Activated naive CD4-positive, alpha-beta T cell treated with anti-CD3 and anti-CD28 coated beads, Interleukin-2, amount 50 U/mL, for 24 hours (primary cell): Measurements from ENCODE around the gene TNFRSF14.
"Not testable (repeated sequence)": the region's sequence is repeated elsewhere in the genome, so short reads cannot be mapped to it uniquely, and the experiment has no call there.

Source experiments
- H3K27ac Mint-ChIP-seq: one replicate; pipeline ENCODE4 v1.8.0; 2021; ENCODE audit warnings: mild to moderate bottlenecking, mixed read lengths
- H3K27me3 Mint-ChIP-seq: one replicate; pipeline ENCODE4 v1.8.0; 2021; ENCODE audit warnings: mixed read lengths
- H3K36me3 Mint-ChIP-seq: one replicate; pipeline ENCODE4 v1.8.0; 2021; ENCODE audit warnings: mixed read lengths
- H3K4me1 Mint-ChIP-seq: one replicate; pipeline ENCODE4 v1.8.0; 2021; ENCODE audit warnings: mixed read lengths
- H3K4me3 Mint-ChIP-seq: one replicate; pipeline ENCODE4 v1.8.0; 2021; ENCODE audit warnings: mild to moderate bottlenecking, mixed read lengths
- H3K9me3 Mint-ChIP-seq: one replicate; pipeline ENCODE4 v1.8.0; 2021; ENCODE audit warnings: mixed read lengths

The TNFRSF14 gene

GRCh38 chr1:2542246-2542915 lies 13.8 kb upstream of the TNFRSF14 start:
- no peak overlapping the region for H3K27ac Mint-ChIP-seq
- no peaks in the 10 kb centered on the region for H3K27me3 Mint-ChIP-seq
- H3K4me3 Mint-ChIP-seq, result no peak overlapping the region
- H3K36me3 Mint-ChIP-seq, result no peaks in the 10 kb centered on the region
- H3K9me3 Mint-ChIP-seq, result no peaks in the 10 kb centered on the region
- peaks cover 19% of the 10 kb centered on the region for H3K4me1 Mint-ChIP-seq

GRCh38 chr1:2543543-2544092 lies 12.6 kb upstream of the TNFRSF14 start:
- H3K27ac Mint-ChIP-seq, result no peak overlapping the region
- H3K4me3 Mint-ChIP-seq, result no peak overlapping the region
- H3K9me3 Mint-ChIP-seq, result no peaks in the 10 kb centered on the region
- peaks cover 21% of the 10 kb centered on the region for H3K4me1 Mint-ChIP-seq
- no peaks in the 10 kb centered on the region for H3K27me3 Mint-ChIP-seq
- no peaks in the 10 kb centered on the region for H3K36me3 Mint-ChIP-seq

GRCh38 chr1:2544093-2544874 lies 11.9 kb upstream of the TNFRSF14 start:
- Mint-ChIP-seq H3K27me3 (no peaks in the 10 kb centered on the region), H3K4me1 (peaks cover 26% of the 10 kb centered on the region), H3K9me3 (no peaks in the 10 kb centered on the region), H3K36me3 (no peaks in the 10 kb centered on the region), H3K4me3 (no peak overlapping the region), H3K27ac (no peak overlapping the region)

GRCh38 chr1:2544875-2545640 lies 11.1 kb upstream of the TNFRSF14 start:
- no peaks in the 10 kb centered on the region for H3K36me3 Mint-ChIP-seq
- no peak overlapping the region for H3K4me3 Mint-ChIP-seq
- peaks cover 26% of the 10 kb centered on the region for H3K4me1 Mint-ChIP-seq
- H3K27ac Mint-ChIP-seq, result no peak overlapping the region
- no peaks in the 10 kb centered on the region for H3K27me3 Mint-ChIP-seq
- H3K9me3 Mint-ChIP-seq, result no peaks in the 10 kb centered on the region

- H3K4me1 Mint-ChIP-seq, result peaks cover 26% of the 10 kb centered on the region
- H3K9me3 Mint-ChIP-seq, result no peaks in the 10 kb centered on the region
- no peak overlapping the region for H3K27ac Mint-ChIP-seq
- H3K36me3 Mint-ChIP-seq, result no peaks in the 10 kb centered on the region
- H3K4me3 Mint-ChIP-seq, result peak overlapping the region; percentile 84
- no peaks in the 10 kb centered on the region for H3K27me3 Mint-ChIP-seq
Observed at GRCh38 chr1:2545754-2546514, 10.2 kb upstream of the TNFRSF14 start.

- Mint-ChIP-seq H3K27me3 (no peaks in the 10 kb centered on the region), H3K4me3 (peak overlapping the region; percentile 84), H3K4me1 (peaks cover 19% of the 10 kb centered on the region), H3K36me3 (no peaks in the 10 kb centered on the region), H3K9me3 (no peaks in the 10 kb centered on the region), H3K27ac (peak overlapping the region; percentile 85)
Observed at GRCh38 chr1:2546515-2547209, 9.5 kb upstream of the TNFRSF14 start.

- Mint-ChIP-seq H3K9me3 (no peaks in the 10 kb centered on the region), H3K36me3 (no peaks in the 10 kb centered on the region), H3K27me3 (no peaks in the 10 kb centered on the region), H3K4me3 (peak overlapping the region; percentile 84), H3K27ac (peak overlapping the region; percentile 77), H3K4me1 (peaks cover 13% of the 10 kb centered on the region)
Observed at GRCh38 chr1:2547210-2548067, 8.7 kb upstream of the TNFRSF14 start.

GRCh38 chr1:2548068-2548589 lies 8.0 kb upstream of the TNFRSF14 start:
- H3K9me3 Mint-ChIP-seq, result no peaks in the 10 kb centered on the region
- H3K27me3 Mint-ChIP-seq, result no peaks in the 10 kb centered on the region
- no peaks in the 10 kb centered on the region for H3K36me3 Mint-ChIP-seq
- H3K27ac Mint-ChIP-seq, result peak overlapping the region; percentile 95
- peak overlapping the region; percentile 84 for H3K4me3 Mint-ChIP-seq
- peaks cover 13% of the 10 kb centered on the region for H3K4me1 Mint-ChIP-seq

GRCh38 chr1:2549367-2550029 lies 6.7 kb upstream of the TNFRSF14 start:
- H3K36me3 Mint-ChIP-seq, H3K4me3 Mint-ChIP-seq, H3K27me3 Mint-ChIP-seq, H3K9me3 Mint-ChIP-seq: not testable (repeated sequence)
- Mint-ChIP-seq H3K27ac (peak overlapping the region; percentile 95), H3K4me1 (peaks cover 11% of the 10 kb centered on the region)

GRCh38 chr1:2550309-2550861 lies 5.8 kb upstream of the TNFRSF14 start:
- H3K4me1 Mint-ChIP-seq, result peaks cover 17% of the 10 kb centered on the region
- not testable (repeated sequence) for H3K4me3 Mint-ChIP-seq, H3K27ac Mint-ChIP-seq, H3K36me3 Mint-ChIP-seq, H3K9me3 Mint-ChIP-seq, H3K27me3 Mint-ChIP-seq

GRCh38 chr1:2551544-2551943 lies 4.6 kb upstream of the TNFRSF14 start:
- not testable (repeated sequence) for H3K9me3 Mint-ChIP-seq, H3K4me3 Mint-ChIP-seq, H3K36me3 Mint-ChIP-seq, H3K27me3 Mint-ChIP-seq
- H3K4me1 Mint-ChIP-seq, result peaks cover 24% of the 10 kb centered on the region
- peak overlapping the region; percentile 17 for H3K27ac Mint-ChIP-seq

- Mint-ChIP-seq H3K27me3 (no peaks in the 10 kb centered on the region), H3K9me3 (no peaks in the 10 kb centered on the region), H3K4me1 (peaks cover 25% of the 10 kb centered on the region), H3K4me3 (no peak overlapping the region), H3K36me3 (no peaks in the 10 kb centered on the region), H3K27ac (no peak overlapping the region)
Observed at GRCh38 chr1:2552189-2552588, 4.0 kb upstream of the TNFRSF14 start.

GRCh38 chr1:2553076-2553475 lies 3.1 kb upstream of the TNFRSF14 start:
- H3K4me3 Mint-ChIP-seq, H3K9me3 Mint-ChIP-seq, H3K27me3 Mint-ChIP-seq, H3K36me3 Mint-ChIP-seq, H3K27ac Mint-ChIP-seq: not testable (repeated sequence)
- H3K4me1 Mint-ChIP-seq, result peaks cover 31% of the 10 kb centered on the region
